ENCODE data around the gene STIM1. TPM values are rescaled to one million over a fixed set of nuclear protein-coding genes. Genes with fewer than 3 reads are reported as not detected.

STIM1 gene
- total RNA-seq, 1 experiment from 2014 or later = 28.3 TPM

GRCh38 chr11:3866836-3867208 is 11.4 kb downstream of the STIM1 start:
- no peak overlapping the region for H3K4me2 ChIP-seq
- H3K79me2 ChIP-seq (ENCODE audit: low read depth) = peaks cover 33% of the 10 kb centered on the region

DNA sequence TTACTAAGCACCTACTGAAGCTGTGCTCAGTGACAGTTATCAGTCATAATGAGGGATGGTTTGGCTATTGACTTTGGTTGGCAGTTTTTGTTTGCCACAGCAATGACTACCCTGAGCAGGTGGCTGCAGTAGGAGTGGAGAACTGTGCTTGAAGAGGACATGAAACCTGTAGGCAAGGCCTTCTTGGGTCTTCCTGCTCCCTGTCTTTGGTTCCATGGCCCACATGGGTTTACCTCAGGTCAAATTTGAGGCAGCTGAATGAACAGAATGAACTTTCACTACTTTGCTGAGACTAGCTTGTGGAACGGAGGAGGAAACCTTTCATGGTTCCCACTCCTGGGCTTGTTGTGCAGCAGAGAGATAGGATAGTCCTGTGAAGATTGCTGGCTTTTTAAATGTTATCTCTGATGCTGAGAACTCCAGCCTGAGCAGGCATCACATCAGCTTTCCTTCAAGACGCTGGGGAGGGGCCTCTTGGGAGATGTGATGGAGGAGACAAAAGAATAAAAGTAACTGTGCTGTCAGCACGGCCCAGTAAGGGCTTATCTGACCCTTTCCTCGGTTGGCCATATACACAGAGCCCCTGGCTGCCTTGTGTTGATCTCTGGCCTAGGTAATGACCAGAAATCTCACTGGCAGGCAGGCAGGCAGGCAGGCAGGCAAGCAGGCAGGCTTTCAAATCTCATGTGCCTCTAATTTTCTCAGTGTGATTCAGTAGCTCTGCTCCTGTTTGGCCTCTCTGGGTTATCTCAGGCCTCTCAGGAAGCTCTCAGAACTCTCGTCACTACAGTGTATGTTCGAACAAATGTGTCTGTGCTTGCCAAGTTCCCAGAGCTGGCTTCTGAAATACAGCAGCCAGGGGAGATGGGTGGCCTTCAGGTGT is 12.0 kb downstream of the STIM1 start:
- no peaks in the 10 kb centered on the region for H3K9me3 ChIP-seq (ENCODE audit: insufficient read depth, low read depth)
- CTCF ChIA-PET = no interaction called here

More at GRCh38 chr11:3866836-3867208, 11.4 kb downstream of the STIM1 start:
- Histone ChIP-seq H3K27me3 (ENCODE audit: insufficient read depth, low read depth) (no peaks in the 10 kb centered on the region), H3F3A (ENCODE audit: insufficient read depth, low read depth) (peaks cover 9% of the 10 kb centered on the region; the same call in 1 of the 2 replicates), H3K9me2 (ENCODE audit: insufficient read depth) (no peaks in the 10 kb centered on the region), H3K27ac (no peak overlapping the region), H3K4me1 (replicated peaks; ENCODE audit: insufficient read depth) (peaks cover 19% of the 10 kb centered on the region; the same call in 1 of the 2 replicates), H3K36me3 (ENCODE audit: low read depth) (no peaks in the 10 kb centered on the region), H3K9me3 (ENCODE audit: insufficient read depth, low read depth) (no peaks in the 10 kb centered on the region), H2AFZ (no peak overlapping the region), H3K4me3 (no peak overlapping the region), H4K20me1 (ENCODE audit: insufficient read depth) (no peaks in the 10 kb centered on the region)
- no peak for DNase-seq
- no TSS peak for BruUV-seq (replicated peaks)
- TF ChIP-seq, protein P1, sequence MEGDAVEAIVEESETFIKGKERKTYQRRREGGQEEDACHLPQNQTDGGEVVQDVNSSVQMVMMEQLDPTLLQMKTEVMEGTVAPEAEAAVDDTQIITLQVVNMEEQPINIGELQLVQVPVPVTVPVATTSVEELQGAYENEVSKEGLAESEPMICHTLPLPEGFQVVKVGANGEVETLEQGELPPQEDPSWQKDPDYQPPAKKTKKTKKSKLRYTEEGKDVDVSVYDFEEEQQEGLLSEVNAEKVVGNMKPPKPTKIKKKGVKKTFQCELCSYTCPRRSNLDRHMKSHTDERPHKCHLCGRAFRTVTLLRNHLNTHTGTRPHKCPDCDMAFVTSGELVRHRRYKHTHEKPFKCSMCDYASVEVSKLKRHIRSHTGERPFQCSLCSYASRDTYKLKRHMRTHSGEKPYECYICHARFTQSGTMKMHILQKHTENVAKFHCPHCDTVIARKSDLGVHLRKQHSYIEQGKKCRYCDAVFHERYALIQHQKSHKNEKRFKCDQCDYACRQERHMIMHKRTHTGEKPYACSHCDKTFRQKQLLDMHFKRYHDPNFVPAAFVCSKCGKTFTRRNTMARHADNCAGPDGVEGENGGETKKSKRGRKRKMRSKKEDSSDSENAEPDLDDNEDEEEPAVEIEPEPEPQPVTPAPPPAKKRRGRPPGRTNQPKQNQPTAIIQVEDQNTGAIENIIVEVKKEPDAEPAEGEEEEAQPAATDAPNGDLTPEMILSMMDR (conservative IDR thresholded peaks at IDR 0.05) = no peak
- no peak for TF ChIP-seq EZH2 (IDR thresholded peaks at IDR 0.05; ENCODE audit: low read depth)
- CTCF ChIA-PET = interaction anchor here (0.7 kb wide), 1 partner anchor 199 kb away, joined by 7 read pairs; no protein-coding TSS in a partner anchor
- intact Hi-C loops (cut with micrococcal nuclease; ENCODE audit: unreplicated experiment) = no loop called here
- POLR2A ChIA-PET (ENCODE audit: unreplicated experiment) = no interaction called here

DNA sequence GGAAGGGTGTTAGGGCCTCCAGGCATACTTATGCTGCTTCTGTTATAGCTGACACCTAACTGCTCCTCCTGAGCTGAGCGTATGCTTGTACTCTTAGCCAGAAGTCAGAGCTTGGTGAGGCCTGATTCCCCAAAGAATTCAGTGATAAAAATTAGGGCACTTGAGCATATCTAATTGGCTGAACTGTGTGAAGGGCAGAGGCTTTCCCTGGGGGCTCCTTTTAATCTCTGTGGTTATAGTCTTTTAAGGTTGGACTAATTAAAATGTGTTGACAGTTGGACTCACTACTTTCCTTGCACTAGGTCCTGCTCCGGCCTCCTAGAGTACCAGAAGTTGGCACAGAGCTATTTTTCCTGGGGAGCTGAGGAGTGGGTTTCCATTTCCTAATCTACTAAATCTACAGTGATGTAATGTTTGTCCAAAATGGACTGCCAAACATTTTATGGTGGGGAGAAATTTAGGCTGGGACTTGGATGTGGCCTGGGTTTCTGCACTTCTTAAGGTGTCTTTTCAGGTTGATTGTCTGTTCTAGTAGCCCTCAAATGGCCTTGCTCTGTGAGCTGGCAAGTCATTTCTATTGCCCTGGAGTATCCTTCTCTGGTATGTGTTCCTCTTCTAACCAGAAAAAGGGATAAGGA is 18.4 kb downstream of the STIM1 start:
- BruUV-seq (replicated peaks) = no TSS peak
- Histone ChIP-seq H4K20me1 (ENCODE audit: insufficient read depth) (no peaks in the 10 kb centered on the region), H3K79me2 (ENCODE audit: low read depth) (peaks cover 19% of the 10 kb centered on the region), H3K36me3 (ENCODE audit: low read depth) (no peaks in the 10 kb centered on the region), H3K4me1 (replicated peaks; ENCODE audit: insufficient read depth) (peaks cover 28% of the 10 kb centered on the region), H3K9me3 (ENCODE audit: insufficient read depth, low read depth) (no peaks in the 10 kb centered on the region), H3K4me2 (no peak overlapping the region), H3K27ac (no peak overlapping the region), H3F3A (ENCODE audit: insufficient read depth, low read depth) (peaks cover 24% of the 10 kb centered on the region), H3K27me3 (ENCODE audit: insufficient read depth, low read depth) (no peaks in the 10 kb centered on the region), H3K9me2 (ENCODE audit: insufficient read depth) (no peaks in the 10 kb centered on the region), H2AFZ (no peak overlapping the region), H3K4me3 (no peak overlapping the region)
- intact Hi-C loops (cut with micrococcal nuclease; ENCODE audit: unreplicated experiment) = no loop called here
- ChIA-PET CTCF (no interaction called here), POLR2A (ENCODE audit: unreplicated experiment) (no interaction called here)
- no peak for DNase-seq
- TF ChIP-seq, protein P1 (conservative IDR thresholded peaks at IDR 0.05) = no peak
- no peak for TF ChIP-seq EZH2 (IDR thresholded peaks at IDR 0.05; ENCODE audit: low read depth)

More for the DNA sequence above, 12.0 kb downstream of the STIM1 start:
- H3K79me2 ChIP-seq (ENCODE audit: low read depth) = peaks cover 28% of the 10 kb centered on the region
- no peaks in the 10 kb centered on the region for H3K36me3 ChIP-seq (ENCODE audit: low read depth)
- H3K27me3 ChIP-seq (ENCODE audit: insufficient read depth, low read depth) = no peaks in the 10 kb centered on the region
- no peak for DNase-seq
- H4K20me1 ChIP-seq (ENCODE audit: insufficient read depth) = no peaks in the 10 kb centered on the region
- H3K4me3 ChIP-seq = no peak overlapping the region
- no peaks in the 10 kb centered on the region for H3K9me2 ChIP-seq (ENCODE audit: insufficient read depth)
- H3K4me1 ChIP-seq (replicated peaks; ENCODE audit: insufficient read depth) = peaks cover 19% of the 10 kb centered on the region; the same call in 1 of the 2 replicates
- POLR2A ChIA-PET (ENCODE audit: unreplicated experiment) = no interaction called here
- TF ChIP-seq, protein P1 (conservative IDR thresholded peaks at IDR 0.05) = no peak
- no peak for TF ChIP-seq EZH2 (IDR thresholded peaks at IDR 0.05; ENCODE audit: low read depth)
- BruUV-seq (replicated peaks) = no TSS peak
- no peak overlapping the region for H3K27ac ChIP-seq
- intact Hi-C loops (cut with micrococcal nuclease; ENCODE audit: unreplicated experiment) = no loop called here
- H3K4me2 ChIP-seq = no peak overlapping the region
- peaks cover 9% of the 10 kb centered on the region; the same call in 1 of the 2 replicates for H3F3A ChIP-seq (ENCODE audit: insufficient read depth, low read depth)
- no peak overlapping the region for H2AFZ ChIP-seq
